Ecto neural progenitor cell (in vitro differentiated cells): ENCODE measurements around the gene SSX2B.
"Not testable (repeated sequence)": the region's sequence is repeated elsewhere in the genome, so short reads cannot be mapped to it uniquely, and the experiment has no call there.

Experiments
- DNase-seq: peaks from one replicate; pipeline ENCODE4 v3.0.0-alpha.2; 2018; ENCODE audit warnings: low spot score

The SSX2B gene, protein sequence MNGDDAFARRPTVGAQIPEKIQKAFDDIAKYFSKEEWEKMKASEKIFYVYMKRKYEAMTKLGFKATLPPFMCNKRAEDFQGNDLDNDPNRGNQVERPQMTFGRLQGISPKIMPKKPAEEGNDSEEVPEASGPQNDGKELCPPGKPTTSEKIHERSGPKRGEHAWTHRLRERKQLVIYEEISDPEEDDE

DNA sequence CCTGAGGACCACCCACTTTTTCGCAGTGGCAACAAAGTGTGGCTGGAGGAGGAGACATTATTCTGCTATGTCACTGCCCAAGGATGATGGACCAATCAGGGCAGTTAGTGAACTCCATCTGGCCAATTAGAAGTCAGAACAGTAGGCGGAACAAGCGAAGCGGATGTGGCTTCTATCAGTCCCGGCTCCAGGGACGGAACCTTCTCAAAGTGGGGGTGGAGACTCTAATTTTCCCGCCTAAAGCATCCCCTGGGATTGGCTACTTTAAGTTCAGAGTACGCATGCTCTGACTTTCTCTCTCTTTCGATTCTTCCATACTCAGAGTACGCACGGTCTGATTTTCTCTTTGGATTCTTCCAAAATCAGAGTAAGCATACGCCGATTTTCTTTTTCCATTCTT, at the start of gene SSX2B:
TSS of gene SSX2B (plus strand) at position 301 of the 400 bp plus-strand sequence. CDS start 1,429 bp downstream, outside the sequence.
- DNase-seq, result not testable (repeated sequence)

DNA sequence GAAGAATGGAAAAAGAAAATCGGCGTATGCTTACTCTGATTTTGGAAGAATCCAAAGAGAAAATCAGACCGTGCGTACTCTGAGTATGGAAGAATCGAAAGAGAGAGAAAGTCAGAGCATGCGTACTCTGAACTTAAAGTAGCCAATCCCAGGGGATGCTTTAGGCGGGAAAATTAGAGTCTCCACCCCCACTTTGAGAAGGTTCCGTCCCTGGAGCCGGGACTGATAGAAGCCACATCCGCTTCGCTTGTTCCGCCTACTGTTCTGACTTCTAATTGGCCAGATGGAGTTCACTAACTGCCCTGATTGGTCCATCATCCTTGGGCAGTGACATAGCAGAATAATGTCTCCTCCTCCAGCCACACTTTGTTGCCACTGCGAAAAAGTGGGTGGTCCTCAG, 44.0 kb upstream of the SSX2B start, which contains the start of gene SSX2:
TSS of gene SSX2 (minus strand) at position 101 of the 400 bp plus-strand sequence. CDS start 1,429 bp downstream, outside the sequence.
- not testable (repeated sequence) for DNase-seq

DNA sequence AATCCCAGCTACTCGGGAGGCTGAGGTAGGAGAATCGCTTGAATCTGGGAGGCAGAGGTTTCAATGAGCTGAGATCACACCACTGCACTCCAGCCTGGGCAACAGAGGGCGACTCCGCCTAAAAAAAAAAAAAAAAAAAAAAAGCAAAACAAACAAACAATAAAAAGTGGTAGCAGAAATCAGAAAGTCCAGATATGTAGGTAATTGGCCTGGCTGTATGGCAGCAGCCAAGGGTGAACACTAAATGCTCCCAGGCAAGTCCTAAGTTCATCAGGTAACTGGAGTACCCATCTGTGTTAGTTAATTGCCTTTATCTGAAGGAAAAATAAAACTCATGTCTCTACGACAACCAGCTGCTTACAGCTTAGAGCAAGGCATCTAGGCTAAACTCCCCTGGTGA, 14.9 kb downstream of the SSX2B start:
- not testable (repeated sequence) for DNase-seq

DNA sequence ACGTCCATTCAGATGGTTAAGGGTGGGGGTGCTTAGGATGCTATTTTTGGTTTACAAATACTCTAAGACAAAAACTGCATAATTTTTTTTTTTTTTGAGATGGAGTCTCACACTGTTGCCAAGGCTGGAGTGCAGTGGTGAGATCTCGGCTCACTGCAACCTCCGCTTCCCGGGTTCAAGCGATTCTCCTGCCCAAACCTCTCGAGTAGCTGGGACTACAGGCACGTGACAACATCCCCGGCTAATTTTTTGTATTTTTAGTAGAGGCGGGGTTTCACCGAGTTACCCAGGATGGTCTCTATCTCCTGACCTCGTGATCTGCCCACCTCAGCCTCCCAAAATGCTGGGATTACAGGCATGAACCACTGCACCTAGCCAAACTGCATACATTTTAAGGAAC, 22.5 kb downstream of the SSX2B start:
- not testable (repeated sequence) for DNase-seq

DNA sequence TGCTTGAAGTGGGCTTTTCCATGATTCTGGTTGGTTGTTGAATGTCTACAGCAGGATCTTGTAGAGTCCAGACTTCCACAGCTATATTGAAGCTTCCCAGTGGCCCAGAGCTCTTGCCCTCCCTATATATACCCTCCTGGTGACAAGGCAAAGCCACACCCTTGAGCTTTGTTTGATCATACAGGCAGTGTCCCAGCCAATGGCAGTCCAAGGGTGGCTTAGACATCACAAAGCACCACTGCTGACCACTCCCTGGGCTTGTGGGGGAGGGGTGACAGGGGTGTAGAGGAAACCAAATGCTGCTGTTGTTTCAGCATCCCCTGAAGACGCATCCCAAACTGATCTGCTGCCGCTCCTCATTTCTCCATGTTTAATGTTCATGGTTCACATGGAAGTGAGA, 46.3 kb downstream of the SSX2B start, which contains the start of gene SPANXN5:
TSS of gene SPANXN5 (minus strand) at position 101 of the 400 bp plus-strand sequence. CDS start at position 22, 79 bp downstream.
- DNase-seq, result not testable (repeated sequence)

DNA sequence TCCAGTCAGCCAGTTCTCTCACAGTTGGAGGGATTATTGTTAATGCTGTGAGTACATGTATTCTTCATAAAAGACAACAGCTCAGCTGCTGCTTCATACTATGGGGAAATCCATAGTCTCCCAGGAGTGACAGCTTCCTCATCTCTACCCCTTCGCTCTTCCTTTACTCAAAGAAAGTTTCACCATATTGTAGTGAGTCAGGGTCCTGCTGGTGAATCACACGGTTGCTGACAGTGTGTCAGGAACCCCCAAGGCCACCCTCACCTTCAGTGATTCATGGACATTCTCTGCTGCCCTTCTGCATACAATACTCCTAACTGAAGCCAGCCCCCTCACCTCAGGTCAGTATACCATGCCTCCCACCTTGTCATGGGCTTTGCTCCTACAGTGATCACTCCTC, 53.8 kb downstream of the SSX2B start:
- not testable (repeated sequence) for DNase-seq
